ENCODE data around the gene GPC4.

DNA sequence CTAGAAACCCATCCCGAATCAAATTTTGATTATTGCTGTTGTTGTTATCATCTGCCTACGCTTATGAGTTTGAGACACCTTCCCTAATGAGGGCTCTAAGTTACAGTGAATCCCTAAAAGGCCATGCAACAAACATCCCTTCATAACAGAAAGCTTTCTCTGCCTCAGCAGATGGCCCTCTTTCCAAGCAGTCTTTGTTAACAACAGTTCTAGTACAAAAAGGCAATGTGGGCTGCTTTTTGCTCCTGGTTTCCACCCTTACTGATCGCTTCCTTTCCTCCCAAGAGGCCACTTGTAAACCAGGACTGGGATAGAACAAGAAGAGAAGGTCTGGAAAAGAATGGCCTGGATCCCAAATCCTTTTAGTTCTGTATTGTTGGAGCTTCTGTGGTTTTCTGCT, 24.2 kb downstream of the GPC4 start:
- TF ChIP-seq, protein P1, sequence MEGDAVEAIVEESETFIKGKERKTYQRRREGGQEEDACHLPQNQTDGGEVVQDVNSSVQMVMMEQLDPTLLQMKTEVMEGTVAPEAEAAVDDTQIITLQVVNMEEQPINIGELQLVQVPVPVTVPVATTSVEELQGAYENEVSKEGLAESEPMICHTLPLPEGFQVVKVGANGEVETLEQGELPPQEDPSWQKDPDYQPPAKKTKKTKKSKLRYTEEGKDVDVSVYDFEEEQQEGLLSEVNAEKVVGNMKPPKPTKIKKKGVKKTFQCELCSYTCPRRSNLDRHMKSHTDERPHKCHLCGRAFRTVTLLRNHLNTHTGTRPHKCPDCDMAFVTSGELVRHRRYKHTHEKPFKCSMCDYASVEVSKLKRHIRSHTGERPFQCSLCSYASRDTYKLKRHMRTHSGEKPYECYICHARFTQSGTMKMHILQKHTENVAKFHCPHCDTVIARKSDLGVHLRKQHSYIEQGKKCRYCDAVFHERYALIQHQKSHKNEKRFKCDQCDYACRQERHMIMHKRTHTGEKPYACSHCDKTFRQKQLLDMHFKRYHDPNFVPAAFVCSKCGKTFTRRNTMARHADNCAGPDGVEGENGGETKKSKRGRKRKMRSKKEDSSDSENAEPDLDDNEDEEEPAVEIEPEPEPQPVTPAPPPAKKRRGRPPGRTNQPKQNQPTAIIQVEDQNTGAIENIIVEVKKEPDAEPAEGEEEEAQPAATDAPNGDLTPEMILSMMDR (conservative IDR thresholded peaks at IDR 0.05 in 1 of 2, IDR thresholded peaks at IDR 0.05 in 1 of 2; ENCODE audit: low read depth in 1 of 2, low read length in 2 of 2): no peak
- TF ChIP-seq EZH2 (IDR thresholded peaks at IDR 0.05; ENCODE audit: low read length, missing control alignments): no peak

All from fibroblast of lung (primary cell).